HG03060 (cell line): ENCODE data around the gene ST6GALNAC3.
"Not testable (repeated sequence)": the region's sequence is repeated elsewhere in the genome, so short reads cannot be mapped to it uniquely, and the experiment has no call there.

Experiments used
- ATAC-seq: cut with Tn5 transposase; IDR thresholded peaks from one replicate; pipeline ENCODE4 v1.9.1; 2021; ENCODE audit warnings: low read depth, moderate number of reproducible peaks; ENCODE audit not compliant: unreplicated experiment

The ST6GALNAC3 gene

GRCh38 chr1:76232666-76233065 is 158.1 kb downstream of the ST6GALNAC3 start:
- no peak for ATAC-seq

DNA sequence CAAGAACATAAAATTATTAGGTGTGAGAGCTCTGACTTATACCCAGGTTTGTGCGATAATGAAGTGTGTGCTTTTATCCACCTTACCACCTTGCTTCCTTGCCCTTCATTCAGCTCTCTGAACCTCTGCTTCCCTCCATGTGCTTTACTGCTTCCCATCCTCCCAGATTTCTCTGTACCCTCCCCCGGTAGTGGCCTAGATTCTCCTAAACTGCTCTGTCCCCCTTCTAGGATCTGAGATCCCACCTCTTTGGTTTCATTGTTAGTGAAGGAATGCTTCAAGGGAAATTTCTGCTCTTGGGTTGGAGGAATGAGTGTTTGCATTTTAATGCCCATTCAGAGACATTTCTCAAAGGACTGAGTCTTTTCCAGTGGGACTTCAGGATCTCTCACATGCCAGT is 159.5 kb downstream of the ST6GALNAC3 start:
- no peak for ATAC-seq

GRCh38 chr1:76237211-76237610 is 162.7 kb downstream of the ST6GALNAC3 start:
- ATAC-seq: no peak

GRCh38 chr1:76238094-76238628 is 163.6 kb downstream of the ST6GALNAC3 start:
- no peak for ATAC-seq

- ATAC-seq: no peak
These were observed 164.9 kb downstream of the ST6GALNAC3 start for GRCh38 chr1:76239470-76239918.

DNA sequence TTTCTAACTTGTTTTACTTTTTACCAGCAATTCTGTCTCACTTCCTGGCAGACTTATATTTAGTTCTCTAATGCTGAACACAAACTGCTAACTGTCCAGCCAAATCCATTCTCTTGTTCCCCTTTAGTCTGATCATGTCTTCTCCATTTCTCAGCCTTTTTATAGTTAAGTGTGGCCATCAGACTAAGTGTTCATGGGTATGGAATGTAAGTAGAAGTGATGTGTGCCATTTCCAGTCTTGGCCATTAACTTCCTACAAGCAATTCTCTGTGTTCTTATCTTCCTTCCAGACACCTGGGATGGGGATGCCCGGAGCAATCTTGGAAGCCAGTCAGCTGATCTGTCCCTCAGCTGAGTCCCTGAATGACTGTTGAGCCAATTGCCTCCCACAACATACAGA is 165.8 kb downstream of the ST6GALNAC3 start:
- no peak for ATAC-seq

- ATAC-seq: not testable (repeated sequence)
These were observed 168.0 kb downstream of the ST6GALNAC3 start for GRCh38 chr1:76242587-76242986.

DNA sequence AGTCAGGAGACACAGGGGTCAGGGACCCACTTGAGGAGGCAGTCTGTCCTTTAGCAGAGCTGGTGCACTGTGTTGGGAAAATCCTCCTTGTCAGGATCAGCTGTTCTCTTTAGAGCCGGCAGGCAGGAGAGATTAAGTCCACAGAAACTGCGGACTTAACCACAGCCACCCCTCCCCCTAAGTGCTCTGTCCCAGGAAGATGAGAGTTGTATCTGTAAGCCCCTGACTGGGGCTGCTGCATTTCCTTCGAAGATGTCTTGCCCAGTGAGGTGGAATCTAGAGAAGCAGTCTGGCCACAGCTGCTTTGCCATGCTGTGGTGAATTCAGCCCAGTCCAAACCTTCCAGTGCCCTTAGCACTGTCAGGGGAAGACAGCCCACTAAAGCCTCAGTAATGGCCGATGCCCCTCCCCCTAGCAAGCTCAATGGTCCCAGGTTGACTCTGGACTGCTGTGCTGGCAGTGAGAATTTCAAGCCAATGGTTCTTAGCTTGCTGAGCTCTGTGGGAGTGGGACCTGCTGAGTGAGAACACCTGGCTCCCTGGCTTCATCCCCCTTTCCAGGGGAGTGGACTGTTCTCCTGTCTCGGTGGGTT is 172.8 kb downstream of the ST6GALNAC3 start:
- ATAC-seq: no peak

- no peak for ATAC-seq
These were observed 175.7 kb downstream of the ST6GALNAC3 start for GRCh38 chr1:76250271-76250670.

DNA sequence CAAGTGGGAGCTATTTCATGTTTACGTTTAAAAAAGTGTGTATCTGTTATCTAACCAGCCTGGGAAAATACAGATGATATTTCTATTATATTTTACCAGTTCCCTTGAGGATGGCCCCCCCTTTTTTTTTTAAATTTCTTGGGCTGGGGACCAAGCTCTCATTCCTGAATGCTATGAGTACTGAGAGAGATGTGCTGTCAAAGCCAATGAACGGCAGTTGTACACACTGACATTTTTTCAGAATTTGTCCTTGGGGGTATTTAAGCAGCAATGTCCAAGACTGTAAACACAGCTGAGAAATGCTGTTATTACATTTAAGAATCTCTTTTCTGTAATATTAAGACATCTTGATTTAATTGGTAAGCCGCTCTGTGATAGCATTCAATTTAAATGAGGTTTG is 177.9 kb downstream of the ST6GALNAC3 start:
- ATAC-seq: no peak

DNA sequence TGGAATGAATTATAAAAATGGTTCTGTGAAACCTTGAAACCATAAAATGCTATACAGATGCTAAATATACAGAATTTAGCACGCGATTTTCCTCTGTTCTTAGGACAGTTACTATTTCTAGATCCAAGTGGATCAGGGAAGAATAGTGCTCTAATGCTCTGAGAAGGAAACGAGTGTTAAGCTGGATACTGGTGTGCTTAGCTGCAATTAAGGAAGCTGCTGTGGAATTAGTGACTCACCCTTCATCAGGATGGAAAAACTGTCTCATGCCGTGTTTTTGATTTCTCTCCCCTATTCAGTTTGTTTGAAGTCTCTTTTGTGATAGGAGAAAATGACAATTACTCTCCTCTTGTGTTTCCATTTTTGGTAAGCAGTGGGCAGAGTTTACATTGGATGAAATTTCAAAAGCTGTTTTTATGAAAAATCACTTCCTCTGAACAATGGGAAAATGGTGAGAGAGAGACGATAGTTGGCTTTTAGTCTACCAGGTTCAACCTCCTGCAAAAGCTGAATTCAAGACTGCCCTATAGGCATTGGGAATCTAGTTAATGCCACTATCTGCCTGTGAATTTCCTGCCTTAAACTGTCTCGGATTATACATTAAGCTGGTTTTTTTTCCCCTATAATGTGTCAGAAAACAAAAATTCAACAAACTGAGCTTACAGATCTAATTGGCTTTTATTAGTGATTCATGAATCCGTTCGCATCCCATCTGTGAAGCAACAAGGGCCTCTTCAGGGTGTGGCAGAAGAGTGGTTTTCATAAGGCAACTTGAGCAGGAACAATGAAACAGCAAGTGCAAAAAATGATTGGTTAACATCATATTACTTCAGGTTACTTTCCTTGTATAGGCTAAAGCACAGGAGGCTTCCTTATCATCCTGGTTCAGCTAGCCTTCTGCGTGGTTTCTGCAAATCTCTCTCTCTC is 179.8 kb downstream of the ST6GALNAC3 start:
- ATAC-seq: no peak

- no peak for ATAC-seq
These were observed 182.0 kb downstream of the ST6GALNAC3 start for GRCh38 chr1:76256289-76257223.

- no peak for ATAC-seq
These were observed 183.3 kb downstream of the ST6GALNAC3 start for GRCh38 chr1:76257823-76258222.

DNA sequence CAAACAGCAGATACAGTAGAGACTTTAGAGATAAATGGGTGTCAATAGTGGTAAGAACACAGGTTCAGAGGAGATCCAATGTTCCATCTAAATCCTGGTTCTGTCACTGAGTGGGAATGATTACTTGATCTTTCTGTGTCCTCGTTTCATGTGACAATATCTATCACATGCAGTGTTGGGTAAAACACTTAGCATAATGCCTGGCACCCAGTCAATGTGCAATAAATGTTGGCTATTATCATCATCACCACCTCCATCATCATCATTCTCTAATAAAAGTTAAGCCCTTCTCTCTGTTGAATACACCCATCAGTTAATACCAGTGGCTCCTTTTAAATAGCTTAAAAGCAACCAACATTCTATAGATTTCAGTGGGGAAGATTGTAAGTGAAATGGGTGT is 184.7 kb downstream of the ST6GALNAC3 start:
- no peak for ATAC-seq

- no peak for ATAC-seq
These were observed 185.7 kb downstream of the ST6GALNAC3 start for GRCh38 chr1:76260279-76260678.

- ATAC-seq: no peak
These were observed 188.1 kb downstream of the ST6GALNAC3 start for GRCh38 chr1:76262601-76263000.

DNA sequence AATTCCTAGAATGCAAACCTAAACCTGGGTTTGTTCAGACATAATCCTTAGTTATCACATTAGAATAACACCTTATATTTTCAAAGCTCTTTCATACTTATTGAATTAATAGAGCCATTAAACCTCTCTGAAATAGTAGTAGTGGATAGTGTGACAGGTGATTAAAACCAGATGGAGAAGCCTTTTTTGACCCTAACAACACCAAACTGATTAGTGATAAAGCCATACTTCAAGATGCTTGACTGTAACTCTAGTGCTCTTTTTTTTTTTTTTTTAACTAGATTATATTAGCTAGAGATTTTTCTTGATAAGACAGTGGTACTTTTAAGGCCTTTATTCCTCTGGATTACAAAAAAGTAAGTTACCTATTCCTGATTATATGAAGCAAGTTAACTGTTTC is 190.1 kb downstream of the ST6GALNAC3 start:
- no peak for ATAC-seq

DNA sequence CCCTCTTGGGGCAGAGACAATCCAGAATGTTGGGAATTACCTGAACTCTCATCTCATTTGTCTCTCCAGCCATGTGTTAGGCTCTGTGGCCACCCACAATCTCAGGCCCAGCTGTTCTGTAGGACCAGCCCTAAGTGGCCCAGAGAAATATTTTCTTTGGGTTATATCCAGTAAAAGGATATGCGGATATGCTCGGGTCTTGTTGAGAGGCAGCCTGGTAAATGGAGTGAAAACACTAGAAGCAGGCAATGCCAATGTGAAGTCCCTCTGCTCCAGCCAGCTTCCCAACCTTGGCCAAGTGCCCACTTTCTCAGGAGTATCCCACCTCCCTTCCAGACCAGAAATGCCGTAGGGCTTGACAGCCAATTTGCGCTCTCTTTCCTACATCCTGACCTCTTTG is 192.2 kb downstream of the ST6GALNAC3 start:
- no peak for ATAC-seq

- ATAC-seq: no peak
These were observed 193.1 kb downstream of the ST6GALNAC3 start for GRCh38 chr1:76267631-76268030.

DNA sequence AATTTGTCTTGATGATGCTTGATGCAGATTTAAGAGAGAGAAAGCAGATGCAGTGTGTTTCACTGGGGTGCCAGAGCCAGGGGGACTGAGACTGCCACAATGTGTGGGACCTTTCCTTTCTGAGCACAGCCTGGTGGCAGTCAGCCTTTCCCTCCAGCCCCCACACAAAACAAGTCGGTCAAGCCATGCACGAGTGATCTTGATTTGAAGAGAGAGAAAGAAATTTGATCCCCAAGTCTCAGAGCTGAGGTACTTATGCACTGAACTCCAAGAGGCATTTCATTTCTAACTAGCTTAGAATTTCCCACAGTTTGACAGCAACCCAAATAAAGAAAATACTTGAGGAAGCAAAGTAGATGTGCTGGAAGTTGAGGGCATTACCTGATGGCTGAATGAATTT is 193.8 kb downstream of the ST6GALNAC3 start:
- ATAC-seq: no peak

DNA sequence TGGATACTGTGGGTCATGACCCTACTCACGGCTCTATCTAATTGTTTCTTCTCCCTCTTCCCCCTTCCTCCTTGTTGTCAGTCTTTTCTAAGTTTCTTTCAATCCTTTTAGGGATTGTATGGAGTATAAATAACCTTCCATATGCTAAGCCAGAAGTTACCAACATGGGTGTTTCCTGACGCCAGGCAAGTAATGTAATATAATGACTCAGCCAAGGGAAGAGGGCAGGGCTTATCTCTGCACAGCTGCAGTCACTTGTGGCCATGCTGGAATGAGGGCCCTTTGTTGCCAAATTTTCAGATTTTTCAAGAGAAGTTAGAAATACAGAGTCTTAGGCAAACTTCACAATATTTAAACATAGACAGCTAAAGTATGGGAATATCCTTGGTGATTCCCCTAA is 194.6 kb downstream of the ST6GALNAC3 start:
- ATAC-seq: no peak
